Erythroblast (primary cell): ENCODE results near the gene RAP1GAP.

Source experiments
- GATA1 ChIP-seq: IDR thresholded peaks from 2 replicates; pipeline ENCODE4 v1.6.1; 2011; ENCODE audit warnings: low read depth, mild to moderate bottlenecking, control low read depth, low read length, moderate library complexity
- POLR2A ChIP-seq: IDR thresholded peaks from 2 replicates; pipeline ENCODE4 v1.6.1; 2011; ENCODE audit warnings: mild to moderate bottlenecking, low read length

- TF ChIP-seq POLR2A (no peak), GATA1 (no peak)
These were observed 40.3 kb downstream of the RAP1GAP start for GRCh38 chr1:21628798-21629393.
